Activated CD8-positive, alpha-beta T cell treated with anti-CD3 and anti-CD28 coated beads, Interleukin-2, amount 10 ng/mL, durations not matched to agents 7 days and 5 days (primary cell): Measurements from ENCODE around the gene MCU. TPM values are rescaled to one million over a fixed set of nuclear protein-coding genes. Genes with fewer than 3 reads are reported as not detected.

Source experiments
- microRNA-seq: library from miRNA; unstranded; fragments of <30 nt; microRNA quantifications from one replicate; pipeline ENCODE4 v1.2.0, GENCODE V29; 2022
- total RNA-seq, 2 experiments: library from RNA; stranded (reverse); gene quantifications; one replicate each; pipeline ENCODE4 v1.2.3, GENCODE V29; 2021

MCU gene
- total RNA-seq, 2 experiments from 2014 or later = 11.3 to 11.6 TPM

Small RNA genes within 50 kb of the gene (microRNA-seq; reads per million reads assigned to microRNA genes)
- gene MIR4676 = 2.3 reads per million

Other genes starting within 250 kb of the MCU start
- 10 to 100 TPM; 23.4 to 26.9 TPM for gene MICU1, start 66.1 kb upstream of the MCU start, total RNA-seq
- not detected for gene OIT3, start 201.6 kb downstream of the MCU start, total RNA-seq